CD14-positive monocyte (primary cell): Measurements from ENCODE around the gene DHCR24. TPM values are rescaled to one million over a fixed set of nuclear protein-coding genes. Genes with fewer than 3 reads are reported as not detected.

Source experiments
- DNase-seq, 3 donors: peaks; one replicate each; pipeline ENCODE4 v3.0.0-alpha.2; 2011 to 2022
- H2AFZ ChIP-seq: 2 replicates; pipeline ENCODE4 v1.6.0; 2012; ENCODE audit warnings: mild to moderate bottlenecking, low read depth, low read length, inconsistent platforms; ENCODE audit not compliant: insufficient read depth, poor library complexity, severe bottlenecking
- H3K27ac ChIP-seq, 2 donors: 1 replicate in 1 of 2; 2 replicates in 1 of 2; pipeline ENCODE4 v1.5.1; 2012 to 2013; ENCODE audit warnings: low read length in 2 of 2, control low read depth in 1 of 2, inconsistent platforms in 1 of 2, low read depth in 1 of 2, mild to moderate bottlenecking in 1 of 2
- H3K27me3 ChIP-seq, 2 donors: one replicate each; pipeline versions ENCODE4 v1.6.0 to v1.6.1; 2011 to 2013; ENCODE audit warnings: low read length in 2 of 2; ENCODE audit not compliant: control insufficient read depth in 2 of 2, insufficient read depth in 2 of 2
- H3K36me3 ChIP-seq, 2 donors: replicated peaks in 1 of 2; 1 replicate in 1 of 2; 2 replicates in 1 of 2; pipeline versions ENCODE4 v1.5.1 to v1.6.1; 2012 to 2013; ENCODE audit warnings: low read length in 2 of 2, control low read depth in 1 of 2, inconsistent platforms in 1 of 2, mild to moderate bottlenecking in 1 of 2; ENCODE audit not compliant: insufficient read depth in 2 of 2, control insufficient read depth in 1 of 2
- H3K4me1 ChIP-seq, 2 donors: 1 replicate in 1 of 2; 2 replicates in 1 of 2; pipeline versions ENCODE4 v1.5.1 to v1.6.1; 2012 to 2013; ENCODE audit warnings: low read length in 2 of 2, control low read depth in 1 of 2, inconsistent platforms in 1 of 2, mild to moderate bottlenecking in 1 of 2, moderate library complexity in 1 of 2; ENCODE audit not compliant: insufficient read depth in 2 of 2, control insufficient read depth in 1 of 2
- H3K4me2 ChIP-seq: replicated peaks from 2 replicates; pipeline ENCODE3; 2012; ENCODE audit warnings: low read length, moderate library complexity, mild to moderate bottlenecking; ENCODE audit not compliant: poor library complexity, severe bottlenecking; ENCODE audit errors: extremely low read depth
- H3K4me3 ChIP-seq, 3 experiments: fragments of 200-600 bp in 1 of 3; sonication (generic) in 1 of 3; replicated peaks in 1 of 3; 1 replicate in 2 of 3; 2 replicates in 1 of 3; pipeline ENCODE4 v1.5.1; 2011 to 2013; ENCODE audit warnings: low read length in 3 of 3, mild to moderate bottlenecking in 3 of 3, control low read depth in 2 of 3, low read depth in 2 of 3, inconsistent platforms in 1 of 3, moderate library complexity in 1 of 3
- H3K79me2 ChIP-seq: 2 replicates; pipeline ENCODE4 v1.6.0; 2012; ENCODE audit warnings: mild to moderate bottlenecking, control low read depth, inconsistent platforms, low read length, moderate library complexity; ENCODE audit not compliant: insufficient read depth
- H3K9ac ChIP-seq: 2 replicates; pipeline ENCODE4 v1.6.0; 2017; ENCODE audit warnings: low read length, mild to moderate bottlenecking; ENCODE audit not compliant: insufficient read depth, poor library complexity, severe bottlenecking
- H3K9me3 ChIP-seq, 2 donors: replicated peaks in 1 of 2; 1 replicate in 1 of 2; 2 replicates in 1 of 2; pipeline versions ENCODE4 v1.5.1 to v1.6.1; 2012 to 2013; ENCODE audit warnings: low read length in 2 of 2, control low read depth in 1 of 2; ENCODE audit not compliant: control insufficient read depth in 1 of 2, insufficient read depth in 1 of 2
- H4K20me1 ChIP-seq: 2 replicates; pipeline ENCODE4 v1.6.0; 2012; ENCODE audit warnings: mild to moderate bottlenecking, low read length, control low read depth, moderate library complexity; ENCODE audit not compliant: insufficient read depth
- H3K27ac Mint-ChIP-seq, 7 donors: one replicate each; pipeline ENCODE4 v1.8.0; 2020; ENCODE audit warnings: mild to moderate bottlenecking in 7 of 7, mixed read lengths in 7 of 7, moderate library complexity in 6 of 7, inconsistent platforms in 2 of 7
- H3K27me3 Mint-ChIP-seq, 3 donors: one replicate each; pipeline ENCODE4 v1.8.0; 2021 to 2022; ENCODE audit warnings: low read depth in 3 of 3, mild to moderate bottlenecking in 3 of 3, mixed read lengths in 3 of 3, moderate library complexity in 3 of 3, inconsistent platforms in 1 of 3
- H3K36me3 Mint-ChIP-seq, 2 donors: one replicate each; pipeline ENCODE4 v1.8.0; 2020; ENCODE audit warnings: mixed read lengths in 2 of 2, inconsistent platforms in 1 of 2, mild to moderate bottlenecking in 1 of 2
- H3K4me1 Mint-ChIP-seq: one replicate; pipeline ENCODE4 v1.8.0; 2020; ENCODE audit warnings: mild to moderate bottlenecking, mixed read lengths
- H3K4me3 Mint-ChIP-seq, 2 donors: one replicate each; pipeline ENCODE4 v1.8.0; 2020; ENCODE audit warnings: mild to moderate bottlenecking in 2 of 2, mixed read lengths in 2 of 2, moderate library complexity in 1 of 2
- H3K9me3 Mint-ChIP-seq, 7 donors: one replicate each; pipeline ENCODE4 v1.8.0; 2020 to 2022; ENCODE audit warnings: mixed read lengths in 7 of 7, mild to moderate bottlenecking in 6 of 7, moderate library complexity in 6 of 7, inconsistent platforms in 2 of 7
- CTCF ChIP-seq: fragments of 200-600 bp; IDR thresholded peaks from one replicate; pipeline ENCODE4 v1.8.0; 2022; ENCODE audit warnings: antibody characterized with exemption, mild to moderate bottlenecking
- whole genome bisulfite sequencing: methylation state at CpG from one replicate; pipeline ENCODE4 v1.1.5; 2013; ENCODE audit warnings: missing lambda C conversion rate; ENCODE audit not compliant: insufficient coverage; 5-methylcytosine and 5-hydroxymethylcytosine counted together
- intact Hi-C, 2 donors: fragments of 100-400 bp; cut with micrococcal nuclease; formaldehyde crosslinking; loops; one replicate each; pipeline versions ENCODE4 v1.15.0 to v1.15.1; 2023
- polyA plus RNA-seq, 3 donors: library from polyadenylated mRNA; depleted of rRNA in 1 of 3; unstranded in 2 of 3; stranded (reverse) in 1 of 3; fragments of 300-500 nt in 2 of 3; fragments of >200 nt in 1 of 3; fragmentation: Illumina TruSeq in 2 of 3; gene quantifications; 1 replicate in 2 of 3; 2 replicates in 1 of 3; pipeline ENCODE4 v1.2.3, GENCODE V29; 2012 to 2021

DHCR24 gene
- polyA plus RNA-seq, 3 donors: 0.48 to 3.5 (median 3.0) TPM

GRCh38 chr1:54842963-54843362, 44.0 kb downstream of the DHCR24 start:
- 100% methylated on average over 2 of the region's 9 CpGs for WGBS
- no peak overlapping the region for H3K27ac Mint-ChIP-seq
- no peak overlapping the region for H3K4me3 Mint-ChIP-seq
- H3K36me3 Mint-ChIP-seq: no peaks in the 10 kb centered on the region
- H3K4me3 ChIP-seq: no peak overlapping the region
- no peaks in the 10 kb centered on the region for H3K27me3 ChIP-seq
- no peak overlapping the region for H3K9ac ChIP-seq
- peaks cover 0 to 5% (median 2%) of the 10 kb centered on the region in 7 donors for H3K9me3 Mint-ChIP-seq
- no peaks in the 10 kb centered on the region for H3K9me3 ChIP-seq
- no peak for TF ChIP-seq CTCF
- no peaks in the 10 kb centered on the region for H4K20me1 ChIP-seq
- H2AFZ ChIP-seq: no peak overlapping the region
- no peaks in the 10 kb centered on the region for H3K36me3 ChIP-seq
- no peaks in the 10 kb centered on the region for H3K4me1 ChIP-seq
- no peaks in the 10 kb centered on the region for H3K79me2 ChIP-seq
- peaks cover 0 to 2% (median 0%) of the 10 kb centered on the region in 3 donors for H3K27me3 Mint-ChIP-seq
- intact Hi-C loops: no loop called here
- no peak overlapping the region for H3K4me2 ChIP-seq
- no peaks in the 10 kb centered on the region for H3K4me1 Mint-ChIP-seq
- no peak overlapping the region for H3K27ac ChIP-seq
- DNase-seq: no peak

- no peak overlapping the region for H3K4me3 Mint-ChIP-seq
- Histone ChIP-seq H3K79me2 (no peaks in the 10 kb centered on the region), H3K4me1 (no peaks in the 10 kb centered on the region), H3K9ac (no peak overlapping the region), H3K27me3 (no peaks in the 10 kb centered on the region), H3K36me3 (no peaks in the 10 kb centered on the region), H4K20me1 (no peaks in the 10 kb centered on the region), H3K27ac (no peak overlapping the region), H2AFZ (no peak overlapping the region), H3K4me2 (no peak overlapping the region), H3K4me3 (no peak overlapping the region), H3K9me3 (no peaks in the 10 kb centered on the region)
- intact Hi-C loops: no loop called here
- TF ChIP-seq CTCF: no peak
- peaks cover 0 to 5% (median 2%) of the 10 kb centered on the region in 7 donors for H3K9me3 Mint-ChIP-seq
- WGBS: 96% methylated on average over 3 of the region's 10 CpGs
- no peaks in the 10 kb centered on the region for H3K36me3 Mint-ChIP-seq
- H3K27me3 Mint-ChIP-seq: peaks cover 0 to 2% (median 0%) of the 10 kb centered on the region in 3 donors
- H3K4me1 Mint-ChIP-seq: no peaks in the 10 kb centered on the region
- H3K27ac Mint-ChIP-seq: no peak overlapping the region
- DNase-seq: no peak
Observed at GRCh38 chr1:54842206-54842915, 44.6 kb downstream of the DHCR24 start.
